ENCODE data around the gene SMIM14. TPM values are rescaled to one million over a fixed set of nuclear protein-coding genes. Genes with fewer than 3 reads are reported as not detected.
"Not testable (repeated sequence)": the region's sequence is repeated elsewhere in the genome, so short reads cannot be mapped to it uniquely, and the experiment has no call there.

SMIM14 gene
- total RNA-seq, 4 donors from 2014 or later: 6.9 to 15.3 (median 9.5) TPM

- H3K27ac ChIP-seq: no peak overlapping the region
- no peak for DNase-seq
- no peak for TF ChIP-seq POLR2A (IDR thresholded peaks at IDR 0.05)
- no peak for TF ChIP-seq CTCF (IDR thresholded peaks at IDR 0.05 in 4 of 5, conservative IDR thresholded peaks at IDR 0.05 in 1 of 5)
- in situ Hi-C loops (cut with MboI; ENCODE audit: low sequenced_read_pairs in 4 of 4): loop anchor here in 1 of 4 donors (5.0 kb wide), 1 partner anchor 116 kb away; the partner anchor contains the start of gene SMIM14
- H3K36me3 ChIP-seq: peaks cover 0 to 5% of the 10 kb centered on the region in 2 donors
- H3K4me3 ChIP-seq: no peak overlapping the region
- H3K27me3 ChIP-seq: no peaks in the 10 kb centered on the region
- peaks cover 5 to 6% of the 10 kb centered on the region in 2 donors for H3K4me1 ChIP-seq
- intact Hi-C loops (cut with DNase I; ENCODE audit: low total_unique reads): loop anchor here (10.0 kb wide), 1 partner anchor 157 kb away; the partner anchor contains the start of gene RFC1
- no peaks in the 10 kb centered on the region for H3K9me3 ChIP-seq
- no peak for ATAC-seq
Observed at GRCh38 chr4:39521253-39521919, 117.3 kb downstream of the SMIM14 start.

GRCh38 chr4:39518484-39518883 lies 120.2 kb downstream of the SMIM14 start:
- no peak for TF ChIP-seq CTCF (IDR thresholded peaks at IDR 0.05 in 4 of 5, conservative IDR thresholded peaks at IDR 0.05 in 1 of 5)
- no peak for TF ChIP-seq POLR2A (IDR thresholded peaks at IDR 0.05)
- Histone ChIP-seq H3K9me3 (no peaks in the 10 kb centered on the region), H3K4me3 (no peak overlapping the region), H3K27me3 (no peaks in the 10 kb centered on the region), H3K36me3 (peaks cover 0 to 10% of the 10 kb centered on the region in 2 donors), H3K27ac (no peak overlapping the region), H3K4me1 (no peaks in the 10 kb centered on the region)
- in situ Hi-C loops (cut with MboI; ENCODE audit: low sequenced_read_pairs in 4 of 4) (no loop called here), intact Hi-C loops (cut with DNase I; ENCODE audit: low total_unique reads) (no loop called here)
- DNase-seq (no peak), ATAC-seq (no peak)

- Histone ChIP-seq H3K4me3 (no peak overlapping the region), H3K27ac (no peak overlapping the region), H3K36me3 (peaks cover 0 to 10% of the 10 kb centered on the region in 2 donors), H3K9me3 (no peaks in the 10 kb centered on the region), H3K27me3 (no peaks in the 10 kb centered on the region), H3K4me1 (no peaks in the 10 kb centered on the region)
- intact Hi-C loops (cut with DNase I; ENCODE audit: low total_unique reads) (no loop called here), in situ Hi-C loops (cut with MboI; ENCODE audit: low sequenced_read_pairs in 4 of 4) (no loop called here)
- DNase-seq: no peak
- TF ChIP-seq CTCF (IDR thresholded peaks at IDR 0.05 in 4 of 5, conservative IDR thresholded peaks at IDR 0.05 in 1 of 5): no peak
- TF ChIP-seq POLR2A (IDR thresholded peaks at IDR 0.05): no peak
- ATAC-seq: no peak
Observed at GRCh38 chr4:39516407-39516966, 122.2 kb downstream of the SMIM14 start.

GRCh38 chr4:39515669-39516401 lies 122.8 kb downstream of the SMIM14 start:
- H3K27ac ChIP-seq; DNase-seq; intact Hi-C loops (cut with DNase I; ENCODE audit: low total_unique reads); in situ Hi-C loops (cut with MboI; ENCODE audit: low sequenced_read_pairs in 4 of 4); H3K4me1 ChIP-seq; H3K9me3 ChIP-seq; ATAC-seq; H3K4me3 ChIP-seq; H3K27me3 ChIP-seq: not testable (repeated sequence)
- H3K36me3 ChIP-seq: peaks cover 0 to 10% of the 10 kb centered on the region in 2 donors

GRCh38 chr4:39514888-39515401 lies 123.7 kb downstream of the SMIM14 start:
- no peak for DNase-seq
- Histone ChIP-seq H3K4me1 (no peaks in the 10 kb centered on the region), H3K27ac (no peak overlapping the region), H3K9me3 (no peaks in the 10 kb centered on the region), H3K36me3 (peaks cover 0 to 19% of the 10 kb centered on the region in 2 donors), H3K4me3 (no peak overlapping the region), H3K27me3 (no peaks in the 10 kb centered on the region)
- ATAC-seq: no peak
- TF ChIP-seq POLR2A (IDR thresholded peaks at IDR 0.05): no peak
- no peak for TF ChIP-seq CTCF (IDR thresholded peaks at IDR 0.05 in 4 of 5, conservative IDR thresholded peaks at IDR 0.05 in 1 of 5)
- intact Hi-C loops (cut with DNase I; ENCODE audit: low total_unique reads) (no loop called here), in situ Hi-C loops (cut with MboI; ENCODE audit: low sequenced_read_pairs in 4 of 4) (no loop called here)

- ATAC-seq; in situ Hi-C loops (cut with MboI; ENCODE audit: low sequenced_read_pairs in 4 of 4): not testable (repeated sequence)
Observed at GRCh38 chr4:39514266-39514665, 124.4 kb downstream of the SMIM14 start.

More at GRCh38 chr4:39514266-39514665, 124.4 kb downstream of the SMIM14 start:
- H3K4me1 ChIP-seq; H3K27me3 ChIP-seq; H3K27ac ChIP-seq; H3K4me3 ChIP-seq; H3K9me3 ChIP-seq; DNase-seq; intact Hi-C loops (cut with DNase I; ENCODE audit: low total_unique reads): not testable (repeated sequence)
- peaks cover 0 to 26% of the 10 kb centered on the region in 2 donors for H3K36me3 ChIP-seq

Measured in gastrocnemius medialis (tissue), 4 donors.